Testis (tissue), 2 donors: Measurements from ENCODE around the gene MRPL41.

Experiments used
- POLR2A ChIP-seq: fragments of 450-650 bp; IDR thresholded peaks from one replicate; pipeline ENCODE4 v1.6.1; 2017; ENCODE audit warnings: antibody characterized with exemption, mild to moderate bottlenecking, moderate library complexity
- TF ChIP-seq, protein P1 (sequence below), 3 experiments: fragments of 450-650 bp in 2 of 3; fragments of 200-600 bp in 1 of 3; sonication (generic) in 1 of 3; IDR thresholded peaks; one replicate each; pipeline ENCODE4 v1.5.1; 2016 to 2019; ENCODE audit warnings: antibody characterized with exemption in 3 of 3, mild to moderate bottlenecking in 2 of 3, moderate library complexity in 1 of 3

DNA sequence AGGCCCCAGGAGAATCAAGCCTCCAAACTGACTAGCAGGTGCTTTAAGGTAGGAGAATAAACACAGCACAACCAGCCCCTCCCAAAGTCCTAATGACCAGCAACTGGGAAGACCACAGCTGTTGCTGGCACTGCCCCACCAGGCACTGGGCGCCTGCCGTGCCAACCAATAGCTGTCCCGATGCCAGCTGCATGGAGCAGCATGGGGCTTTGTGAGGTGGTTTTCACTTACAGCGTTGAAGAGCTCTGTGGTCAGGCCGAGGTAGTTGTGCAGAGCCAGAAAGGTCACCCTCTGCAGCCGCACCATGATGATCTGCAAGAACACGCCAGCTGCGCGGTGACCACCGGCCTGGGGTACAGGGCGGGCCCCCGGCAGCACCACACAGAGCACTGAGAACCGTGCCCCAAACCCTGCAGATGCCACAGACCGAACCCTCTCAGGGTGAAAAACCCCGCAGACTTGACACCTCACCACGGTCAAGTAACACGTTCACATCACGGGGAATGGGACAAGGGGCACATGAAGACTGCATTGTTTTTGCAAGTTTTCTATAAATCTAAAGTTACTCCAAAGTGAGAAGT is 30.2 kb upstream of the MRPL41 start:
- TF ChIP-seq POLR2A = no peak
- TF ChIP-seq, protein P1, sequence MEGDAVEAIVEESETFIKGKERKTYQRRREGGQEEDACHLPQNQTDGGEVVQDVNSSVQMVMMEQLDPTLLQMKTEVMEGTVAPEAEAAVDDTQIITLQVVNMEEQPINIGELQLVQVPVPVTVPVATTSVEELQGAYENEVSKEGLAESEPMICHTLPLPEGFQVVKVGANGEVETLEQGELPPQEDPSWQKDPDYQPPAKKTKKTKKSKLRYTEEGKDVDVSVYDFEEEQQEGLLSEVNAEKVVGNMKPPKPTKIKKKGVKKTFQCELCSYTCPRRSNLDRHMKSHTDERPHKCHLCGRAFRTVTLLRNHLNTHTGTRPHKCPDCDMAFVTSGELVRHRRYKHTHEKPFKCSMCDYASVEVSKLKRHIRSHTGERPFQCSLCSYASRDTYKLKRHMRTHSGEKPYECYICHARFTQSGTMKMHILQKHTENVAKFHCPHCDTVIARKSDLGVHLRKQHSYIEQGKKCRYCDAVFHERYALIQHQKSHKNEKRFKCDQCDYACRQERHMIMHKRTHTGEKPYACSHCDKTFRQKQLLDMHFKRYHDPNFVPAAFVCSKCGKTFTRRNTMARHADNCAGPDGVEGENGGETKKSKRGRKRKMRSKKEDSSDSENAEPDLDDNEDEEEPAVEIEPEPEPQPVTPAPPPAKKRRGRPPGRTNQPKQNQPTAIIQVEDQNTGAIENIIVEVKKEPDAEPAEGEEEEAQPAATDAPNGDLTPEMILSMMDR (IDR thresholded peaks at IDR 0.05) = no peak
